Fibroblast of lung (primary cell): Measurements from ENCODE around the gene ICA1L. TPM values are rescaled to one million over a fixed set of nuclear protein-coding genes. Genes with fewer than 3 reads are reported as not detected.
"Not testable (repeated sequence)": the region's sequence is repeated elsewhere in the genome, so short reads cannot be mapped to it uniquely, and the experiment has no call there.

Experiments
- DNase-seq, 2 donors: peaks; one replicate each; pipeline versions ENCODE4 v3.0.0 to v3.0.0-alpha.2; 2010; ENCODE audit warnings: low read depth in 2 of 2
- H2AFZ ChIP-seq: 2 replicates; pipeline ENCODE4 v1.5.1; 2012; ENCODE audit warnings: low read length, control low read depth, inconsistent platforms
- H3K27ac ChIP-seq: 2 replicates; pipeline ENCODE4 v1.5.1; 2011; ENCODE audit warnings: low read length, control low read depth; ENCODE audit not compliant: insufficient read depth
- H3K27me3 ChIP-seq: 2 replicates; pipeline ENCODE4 v1.5.1; 2011; ENCODE audit warnings: mild to moderate bottlenecking, low read length; ENCODE audit not compliant: control insufficient read depth, insufficient read depth
- H3K36me3 ChIP-seq: 2 replicates; pipeline ENCODE4 v1.5.1; 2011; ENCODE audit warnings: low read length; ENCODE audit not compliant: control insufficient read depth, insufficient read depth
- H3K4me1 ChIP-seq: 2 replicates; pipeline ENCODE4 v1.5.1; 2011; ENCODE audit warnings: low read length; ENCODE audit not compliant: control insufficient read depth, insufficient read depth; ENCODE audit errors: extremely low read depth
- H3K4me2 ChIP-seq: 2 replicates; pipeline ENCODE4 v1.5.1; 2011; ENCODE audit warnings: low read length, control low read depth; ENCODE audit not compliant: insufficient read depth; ENCODE audit errors: extremely low read depth
- H3K4me3 ChIP-seq, 4 experiments: fragments of 200-600 bp in 1 of 4; sonication (generic) in 1 of 4; replicated peaks in 1 of 4; 2 replicates each; pipeline ENCODE4 v1.5.1; 2011 to 2016; ENCODE audit warnings: low read length in 4 of 4, low read depth in 3 of 4, mild to moderate bottlenecking in 3 of 4, control low read depth in 2 of 4, inconsistent platforms in 1 of 4, mixed read lengths in 1 of 4; ENCODE audit not compliant: insufficient read depth in 1 of 4; ENCODE audit errors: control extremely low read depth in 1 of 4
- H3K79me2 ChIP-seq: 2 replicates; pipeline ENCODE4 v1.5.1; 2012; ENCODE audit warnings: mild to moderate bottlenecking, low read length, inconsistent platforms; ENCODE audit not compliant: control insufficient read depth, insufficient read depth
- H3K9ac ChIP-seq: 2 replicates; pipeline ENCODE4 v1.5.1; 2011; ENCODE audit warnings: mild to moderate bottlenecking, low read length, control low read depth; ENCODE audit not compliant: insufficient read depth
- H3K9me3 ChIP-seq: 2 replicates; pipeline ENCODE4 v1.5.1; 2012; ENCODE audit warnings: low read depth, low read length; ENCODE audit not compliant: control insufficient read depth, insufficient read depth
- H4K20me1 ChIP-seq: 2 replicates; pipeline ENCODE4 v1.5.1; 2011; ENCODE audit warnings: low read length; ENCODE audit not compliant: control insufficient read depth, insufficient read depth; ENCODE audit errors: extremely low read depth
- CTCF ChIP-seq, 2 donors: IDR thresholded peaks in 1 of 2; conservative IDR thresholded peaks in 1 of 2; 1 replicate in 1 of 2; 2 replicates in 1 of 2; pipeline ENCODE4 v1.5.1; 2011 to 2012; ENCODE audit warnings: low read length in 2 of 2, control low read depth in 1 of 2, inconsistent platforms in 1 of 2, low read depth in 1 of 2, mild to moderate bottlenecking in 1 of 2
- EZH2 ChIP-seq: IDR thresholded peaks from 2 replicates; pipeline ENCODE4 v1.5.1; 2012; ENCODE audit warnings: low read length, control low read depth, mild to moderate bottlenecking; ENCODE audit errors: missing control alignments
- polyA plus RNA-seq, 2 donors: library from polyadenylated mRNA; depleted of rRNA in 1 of 2; stranded (reverse) in 1 of 2; unstranded in 1 of 2; fragments of >200 nt; gene quantifications; 2 replicates each; pipeline ENCODE4 v1.2.1, GENCODE V29; 2011 to 2012; ENCODE audit warnings: missing spikeins in 1 of 2
- total RNA-seq: library from RNA; depleted of rRNA; stranded (reverse); fragments of >200 nt; gene quantifications from 2 replicates; pipeline ENCODE4 v1.2.1, GENCODE V29; 2014

ICA1L gene
- total and polyA plus RNA-seq, 2 donors (not counting 1 experiment from before 2014, with no cell fraction given) = 3.1 to 4.6 TPM

- Histone ChIP-seq H2AFZ (no peak overlapping the region), H3K4me2 (no peak overlapping the region), H3K27me3 (no peaks in the 10 kb centered on the region), H3K79me2 (no peaks in the 10 kb centered on the region), H3K4me3 (no peak overlapping the region), H3K27ac (no peak overlapping the region), H3K9me3 (no peaks in the 10 kb centered on the region), H3K4me1 (no peaks in the 10 kb centered on the region), H3K9ac (no peak overlapping the region), H4K20me1 (no peaks in the 10 kb centered on the region), H3K36me3 (no peaks in the 10 kb centered on the region)
- DNase-seq = no peak
- no peak for TF ChIP-seq CTCF (conservative IDR thresholded peaks at IDR 0.05 in 1 of 2, IDR thresholded peaks at IDR 0.05 in 1 of 2; ENCODE audit: low read depth in 1 of 2, low read length in 2 of 2)
- no peak for TF ChIP-seq EZH2
Observed at GRCh38 chr2:202858601-202859000, 13.0 kb downstream of the ICA1L start.

GRCh38 chr2:202849343-202849742 lies 22.2 kb downstream of the ICA1L start:
- H4K20me1 ChIP-seq, H3K79me2 ChIP-seq, H3K4me3 ChIP-seq, H3K4me2 ChIP-seq, H3K9ac ChIP-seq, H3K36me3 ChIP-seq, H2AFZ ChIP-seq, DNase-seq, H3K27ac ChIP-seq, H3K9me3 ChIP-seq, H3K4me1 ChIP-seq, H3K27me3 ChIP-seq: not testable (repeated sequence)

DNA sequence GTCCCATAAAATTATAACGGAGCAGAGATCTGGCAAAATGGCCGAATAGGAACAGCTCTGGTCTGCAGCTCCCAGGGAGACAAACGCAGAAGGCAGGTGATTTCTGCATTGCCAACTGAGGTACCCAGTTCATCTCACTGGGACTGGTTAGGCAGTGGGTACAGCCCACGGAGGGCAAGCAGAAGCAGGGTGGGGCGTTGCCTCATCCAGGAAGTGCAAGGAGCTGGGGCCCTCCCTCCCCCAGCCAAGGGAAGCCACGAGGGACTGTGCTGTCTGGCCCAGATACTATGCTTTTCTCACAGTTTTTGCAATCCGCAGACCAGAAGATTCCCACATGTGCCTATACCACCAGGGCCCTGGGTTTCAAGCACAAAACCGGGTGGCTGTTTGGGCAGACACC lies 22.8 kb downstream of the ICA1L start:
- Histone ChIP-seq H3K79me2 (no peaks in the 10 kb centered on the region), H3K4me3 (no peak overlapping the region), H3K4me1 (no peaks in the 10 kb centered on the region), H2AFZ (peak overlapping the region; percentile 5), H3K9me3 (no peaks in the 10 kb centered on the region), H3K4me2 (no peak overlapping the region), H3K9ac (no peak overlapping the region), H3K36me3 (no peaks in the 10 kb centered on the region), H3K27me3 (no peaks in the 10 kb centered on the region), H3K27ac (no peak overlapping the region), H4K20me1 (no peaks in the 10 kb centered on the region)
- no peak for TF ChIP-seq CTCF (conservative IDR thresholded peaks at IDR 0.05 in 1 of 2, IDR thresholded peaks at IDR 0.05 in 1 of 2; ENCODE audit: low read depth in 1 of 2, low read length in 2 of 2)
- TF ChIP-seq EZH2 = no peak
- DNase-seq = no peak
